A549 (cell line): ENCODE results near the gene KLHL34. TPM values are rescaled to one million over a fixed set of nuclear protein-coding genes. Genes with fewer than 3 reads are reported as not detected.

ENCODE experiments used
- ATAC-seq, 2 experiments: fragments of 200-7000 bp in 1 of 2; fragments of >200 bp in 1 of 2; cut with Nextera tagmentation in 1 of 2; cut with Tn5 transposase in 1 of 2; 3 replicates each; pipeline versions ENCODE4 v1.8.0 to v1.9.1; 2018 to 2020; ENCODE audit warnings: mild to moderate bottlenecking in 1 of 2, moderate library complexity in 1 of 2
- CTCF ChIA-PET: fragments of 300-600 bp; sonication (Branson Sonifier 250); formaldehyde crosslinking; extraction: SDS; loops from one replicate; lab custom pipeline; 2021; ENCODE audit warnings: antibody characterized with exemption, inconsistent platforms; lab: Yijun Ruan, JAX
- POLR2A ChIA-PET: fragments of 350-600 bp; formaldehyde crosslinking; extraction: SDS; loops from one replicate; lab custom pipeline; 2021; ENCODE audit warnings: antibody characterized with exemption, inconsistent platforms; lab: Yijun Ruan, JAX
- DNase-seq, 2 experiments: peaks; one replicate each; pipeline versions ENCODE4 v3.0.0 to v3.0.0-alpha.2; 2011 to 2016; ENCODE audit warnings: low read depth in 1 of 2, low spot score in 1 of 2
- FAIRE-seq: peaks from 2 replicates; lab custom pipeline; 2011; peaks lifted over from hg19 to GRCh38; lab: Jason Lieb, UNC
- H3K27ac ChIP-seq, 2 experiments: fragments of >200 bp; sonication (Bioruptor Twin); formaldehyde crosslinking; 3 replicates each; pipeline ENCODE4 v1.5.1; 2016 to 2017
- H3K4me1 ChIP-seq: fragments of >200 bp; sonication (Bioruptor Twin); formaldehyde crosslinking; 3 replicates; pipeline ENCODE4 v1.6.1; 2016
- H3K4me2 ChIP-seq: fragments of >200 bp; sonication (Bioruptor Twin); formaldehyde crosslinking; 3 replicates; pipeline ENCODE4 v1.6.1; 2016
- H3K4me3 ChIP-seq: fragments of >200 bp; sonication (Bioruptor Twin); formaldehyde crosslinking; 3 replicates; pipeline ENCODE4 v1.5.1; 2016
- H3K9me3 ChIP-seq: fragments of >200 bp; sonication (Bioruptor Twin); formaldehyde crosslinking; 3 replicates; pipeline ENCODE4 v1.6.1; 2016
- CBX8 ChIP-seq: fragments of 200-600 bp; sonication (generic); IDR thresholded peaks from 2 replicates; pipeline ENCODE4 v1.6.1; 2016
- CEBPB ChIP-seq, 2 experiments: fragments of >200 bp in 1 of 2; sonication (Bioruptor Twin) in 1 of 2; formaldehyde crosslinking in 1 of 2; IDR thresholded peaks; 2 replicates each; pipeline ENCODE4 v1.6.1; 2012 to 2016
- EHMT2 ChIP-seq: fragments of 200-600 bp; sonication (generic); IDR thresholded peaks from 2 replicates; pipeline ENCODE4 v1.6.1; 2016; ENCODE audit warnings: antibody characterized with exemption, low read depth, mild to moderate bottlenecking, moderate library complexity
- EP300 ChIP-seq, 2 experiments: fragments of >200 bp; sonication (Bioruptor Twin); formaldehyde crosslinking; IDR thresholded peaks; 2 replicates in 1 of 2; 3 replicates in 1 of 2; pipeline ENCODE4 v1.6.1; 2016 to 2017
- FOSB ChIP-seq: fragments of 250-450 bp; sonication (Bioruptor Pico); IDR thresholded peaks from 2 replicates; pipeline ENCODE4 v1.5.0; 2020; ENCODE audit warnings: mild to moderate bottlenecking, moderate library complexity
- FOXS1 ChIP-seq: fragments of 250-450 bp; sonication (Bioruptor Pico); IDR thresholded peaks from 2 replicates; pipeline ENCODE4 v1.5.0; 2020; ENCODE audit warnings: mild to moderate bottlenecking, moderate library complexity
- HOXB13 ChIP-seq: fragments of 250-450 bp; sonication (Bioruptor Pico); IDR thresholded peaks from 2 replicates; pipeline ENCODE4 v1.5.0; 2020; ENCODE audit warnings: low read depth, mild to moderate bottlenecking, moderate library complexity
- JUN ChIP-seq, 2 experiments: fragments of >200 bp; sonication (Bioruptor Twin); formaldehyde crosslinking; IDR thresholded peaks; 2 replicates in 1 of 2; 3 replicates in 1 of 2; pipeline ENCODE4 v1.6.1; 2016 to 2017
- JUNB ChIP-seq: fragments of >200 bp; sonication (Bioruptor Twin); formaldehyde crosslinking; IDR thresholded peaks from 2 replicates; pipeline ENCODE4 v1.6.1; 2016
- MAZ ChIP-seq: fragments of 150-350 bp; IDR thresholded peaks from 2 replicates; pipeline ENCODE4 v1.6.1; 2014; ENCODE audit warnings: antibody characterized with exemption, low read depth, low read length, borderline replicate concordance
- MYC ChIP-seq: IDR thresholded peaks from 2 replicates; pipeline ENCODE4 v1.6.1; 2012; ENCODE audit warnings: mild to moderate bottlenecking, inconsistent platforms, low read length, improper control_type of control experiment, borderline replicate concordance
- NPAS2 ChIP-seq: fragments of 250-450 bp; sonication (Bioruptor Pico); IDR thresholded peaks from 2 replicates; pipeline ENCODE4 v1.8.0; 2022; ENCODE audit warnings: mild to moderate bottlenecking, moderate library complexity, borderline replicate concordance
- NR3C1 ChIP-seq: fragments of >200 bp; sonication (Bioruptor Twin); formaldehyde crosslinking; IDR thresholded peaks from 3 replicates; pipeline ENCODE4 v1.6.1; 2017
- PHF8 ChIP-seq: fragments of 200-600 bp; sonication (generic); IDR thresholded peaks from 2 replicates; pipeline ENCODE4 v1.6.1; 2016; ENCODE audit warnings: low read depth, mild to moderate bottlenecking, antibody characterized with exemption, moderate library complexity, borderline replicate concordance
- POLR2AphosphoS2 ChIP-seq: conservative IDR thresholded peaks from 2 replicates; pipeline ENCODE4 v1.6.1; 2012; ENCODE audit warnings: low read length, improper control_type of control experiment, inconsistent platforms
- RAD21 ChIP-seq, 2 experiments: fragments of >200 bp in 1 of 2; sonication (Bioruptor Twin) in 1 of 2; formaldehyde crosslinking in 1 of 2; IDR thresholded peaks in 1 of 2; conservative IDR thresholded peaks in 1 of 2; 2 replicates in 1 of 2; 3 replicates in 1 of 2; pipeline ENCODE4 v1.6.1; 2012 to 2018; ENCODE audit warnings: inconsistent platforms in 1 of 2
- RCOR1 ChIP-seq: fragments of 150-350 bp; IDR thresholded peaks from 2 replicates; pipeline ENCODE4 v1.6.1; 2014; ENCODE audit warnings: antibody characterized with exemption, low read length, low read depth
- RNF2 ChIP-seq: fragments of 200-600 bp; sonication (generic); IDR thresholded peaks from 2 replicates; pipeline ENCODE4 v1.6.1; 2016; ENCODE audit warnings: low read depth, mild to moderate bottlenecking, antibody characterized with exemption, moderate library complexity, borderline replicate concordance
- SREBF2 ChIP-seq: fragments of 450-650 bp; IDR thresholded peaks from 2 replicates; pipeline ENCODE4 v1.6.1; 2014; ENCODE audit warnings: mild to moderate bottlenecking, moderate library complexity
- TFCP2L1 ChIP-seq: fragments of 250-450 bp; sonication (Bioruptor Pico); IDR thresholded peaks from 2 replicates; pipeline ENCODE4 v1.5.0; 2021; ENCODE audit warnings: mild to moderate bottlenecking
- ZC3H11A ChIP-seq: fragments of 450-650 bp; IDR thresholded peaks from 2 replicates; pipeline ENCODE4 v1.6.1; 2014; ENCODE audit warnings: antibody characterized with exemption, mild to moderate bottlenecking
- ZFP36 ChIP-seq: fragments of 450-650 bp; IDR thresholded peaks from 2 replicates; pipeline ENCODE4 v1.6.1; 2014; ENCODE audit warnings: borderline replicate concordance; ENCODE audit not compliant: partially characterized antibody
- WGBS: methylation state at CpG from one replicate; pipeline ENCODE4 v1.1.6; 2017; ENCODE audit errors: missing lambda C conversion rate; 5-methylcytosine and 5-hydroxymethylcytosine counted together
- polyA minus RNA-seq: library from RNA; depleted of rRNA, polyadenylated mRNA; stranded (reverse); fragments of >200 nt; gene quantifications from 2 replicates; pipeline ENCODE4 v1.2.3, GENCODE V29; 2011; rRNA and poly(A)+ RNA removed
- polyA plus RNA-seq, 4 experiments: library from polyadenylated mRNA; depleted of rRNA in 3 of 4; stranded (reverse); fragments of >200 nt; fragmentation: RNase III in 1 of 4; extraction: RNeasy Plus Mini Kit Qiagen cat#74134 plus additional on column Dnase treatment in 1 of 4; gene quantifications; 2 replicates in 3 of 4; 3 replicates in 1 of 4; pipeline ENCODE4 v1.2.3, GENCODE V29; 2011 to 2017
- TF ChIP-seq, protein P1 (sequence below): fragments of 150-350 bp; IDR thresholded peaks from 2 replicates; pipeline ENCODE4 v1.6.1; 2014; ENCODE audit warnings: low read depth, mild to moderate bottlenecking, low read length
- TF ChIP-seq, protein P2 (sequence below): fragments of 450-650 bp; IDR thresholded peaks from 2 replicates; pipeline ENCODE4 v1.6.1; 2014; ENCODE audit warnings: antibody characterized with exemption
- TF ChIP-seq, protein P3 (sequence below): IDR thresholded peaks from 2 replicates; pipeline ENCODE4 v1.6.1; 2012

Gene KLHL34, protein sequence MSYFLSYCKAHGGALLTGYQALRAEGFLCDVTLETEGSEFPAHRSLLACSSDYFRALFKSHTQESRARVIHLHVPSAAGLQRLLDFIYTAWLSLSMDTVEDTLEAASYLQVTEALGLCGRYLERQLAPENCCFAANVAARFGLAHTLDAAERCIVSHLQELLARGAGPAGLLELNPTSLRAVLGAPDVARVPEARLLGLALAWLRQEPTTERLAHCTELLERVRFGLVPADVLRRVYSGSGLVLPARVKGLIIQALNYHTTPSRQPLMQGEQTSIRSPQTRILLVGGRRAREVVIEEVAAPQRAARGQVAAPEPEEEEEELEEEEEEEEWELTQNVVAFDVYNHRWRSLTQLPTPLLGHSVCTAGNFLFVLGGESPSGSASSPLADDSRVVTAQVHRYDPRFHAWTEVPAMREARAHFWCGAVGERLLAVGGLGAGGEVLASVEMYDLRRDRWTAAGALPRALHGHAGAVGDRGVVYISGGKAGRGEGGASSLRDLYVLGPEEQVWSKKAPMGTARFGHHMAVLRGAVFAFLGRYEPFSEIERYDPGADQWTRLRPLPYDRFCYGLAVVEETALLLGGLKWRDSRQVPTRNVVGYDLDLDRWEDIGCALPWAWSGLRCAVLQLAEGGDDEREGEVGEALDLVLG
- polyA plus RNA-seq (2011; rRNA removed) = not detected in 2 replicates
- polyA plus RNA-seq (2012; cell fraction: cytosol; rRNA removed) = not detected in 2 replicates
- not detected in 2 replicates for polyA plus RNA-seq (2012; cell fraction: nucleus; rRNA removed)
- polyA plus RNA-seq (2017; fragmentation: RNase III; extraction: RNeasy Plus Mini Kit Qiagen cat#74134 plus additional on column Dnase treatment) = not detected in 3 replicates
- polyA minus RNA-seq = not detected in 2 replicates

DNA sequence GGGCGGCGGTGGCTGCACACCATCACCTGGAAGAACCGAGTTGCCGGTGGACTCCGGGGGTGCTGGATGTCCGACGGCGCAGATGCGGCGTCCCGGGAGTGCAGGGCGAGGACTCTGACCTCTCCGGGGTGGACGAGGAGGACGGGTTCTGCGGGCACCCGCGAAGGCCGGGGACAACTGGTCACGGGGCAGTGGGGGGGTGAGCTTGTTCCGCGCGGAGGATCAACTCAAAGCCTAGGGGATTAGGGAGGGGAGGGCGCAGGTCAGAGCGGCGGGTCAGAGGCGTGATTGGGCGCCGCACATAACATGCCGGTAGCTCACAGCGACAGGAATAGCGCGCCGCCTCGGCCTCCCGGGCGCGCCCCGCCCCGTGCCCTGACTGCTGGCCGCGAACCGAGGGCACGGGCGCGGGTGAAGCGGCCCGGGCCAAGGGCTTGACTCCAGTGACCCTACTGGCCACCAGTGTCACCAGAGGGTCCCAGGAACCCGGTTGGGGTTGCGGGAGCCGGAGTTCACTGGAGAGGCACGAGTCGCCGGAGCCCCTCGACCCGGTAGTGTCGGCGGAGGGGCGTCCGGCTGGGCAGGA is at the start of gene KLHL34:
KLHL34 (minus strand) TSS at position 179 of the 586 bp plus-strand sequence. CDS start 542 bp downstream, outside the sequence.
- ATAC-seq (no peak), DNase-seq (no peak)
- no peaks in the 10 kb centered on the region for H3K4me1 ChIP-seq
- TF ChIP-seq NR3C1 (no peak), MAZ (no peak), PHF8 (no peak), TFCP2L1 (CRISPR knock-in tag) (no peak), POLR2AphosphoS2 (no peak), SREBF2 (no peak), CEBPB (IDR thresholded peaks at IDR 0.05) (no peak), MYC (no peak), CBX8 (no peak)
- TF ChIP-seq, protein P1, sequence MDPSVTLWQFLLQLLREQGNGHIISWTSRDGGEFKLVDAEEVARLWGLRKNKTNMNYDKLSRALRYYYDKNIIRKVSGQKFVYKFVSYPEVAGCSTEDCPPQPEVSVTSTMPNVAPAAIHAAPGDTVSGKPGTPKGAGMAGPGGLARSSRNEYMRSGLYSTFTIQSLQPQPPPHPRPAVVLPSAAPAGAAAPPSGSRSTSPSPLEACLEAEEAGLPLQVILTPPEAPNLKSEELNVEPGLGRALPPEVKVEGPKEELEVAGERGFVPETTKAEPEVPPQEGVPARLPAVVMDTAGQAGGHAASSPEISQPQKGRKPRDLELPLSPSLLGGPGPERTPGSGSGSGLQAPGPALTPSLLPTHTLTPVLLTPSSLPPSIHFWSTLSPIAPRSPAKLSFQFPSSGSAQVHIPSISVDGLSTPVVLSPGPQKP = no peak
- TF ChIP-seq, all 56 proteins: peak for 0
- H3K4me3 ChIP-seq = no peak within 1 kb of the TSS
- 87% methylated on average over 16 of the region's 60 CpGs for WGBS
- H3K4me2 ChIP-seq = no peak within 1 kb of the TSS
- no peak within 1 kb of the TSS for H3K27ac ChIP-seq
- POLR2A ChIA-PET = no interaction called here
- no peak for FAIRE-seq
- H3K9me3 ChIP-seq = no peaks in the 10 kb centered on the region
- CTCF ChIA-PET = no interaction called here

DNA sequence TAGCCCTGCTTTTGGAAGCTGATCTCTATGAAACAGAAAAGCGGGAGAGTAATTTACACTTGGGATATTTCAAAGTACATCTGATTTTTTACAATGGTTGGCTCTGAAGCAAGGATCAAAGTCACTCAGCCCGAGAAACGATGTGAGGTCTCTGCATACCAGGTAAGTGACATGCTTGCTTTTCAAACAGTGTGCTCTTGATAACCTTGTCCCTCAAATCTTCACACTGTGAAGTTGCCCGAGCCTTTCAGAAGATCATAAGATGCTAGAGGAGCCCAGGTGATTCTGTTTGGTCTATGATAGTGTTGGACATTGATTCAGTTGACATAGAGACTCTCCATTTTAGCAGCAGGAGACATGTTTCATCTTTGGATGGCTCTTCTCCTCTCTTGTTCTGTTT is 47.1 kb upstream of the KLHL34 start:
- no peak for ATAC-seq
- Histone ChIP-seq H3K27ac (no peak overlapping the region), H3K9me3 (no peaks in the 10 kb centered on the region), H3K4me3 (no peak overlapping the region), H3K4me2 (no peak overlapping the region), H3K4me1 (no peaks in the 10 kb centered on the region)
- WGBS = 32% methylated on average over 4 of the region's 4 CpGs
- ChIA-PET POLR2A (no interaction called here), CTCF (interaction anchor here (0.9 kb wide), 1 partner anchor 21 kb away, joined by 3 read pairs; no protein-coding TSS in a partner anchor)
- FAIRE-seq = peak; percentile 81
- DNase-seq = no peak
- TF ChIP-seq ZC3H11A (no peak), JUN (IDR thresholded peaks at IDR 0.05) (no peak), FOXS1 (CRISPR knock-in tag) (no peak), NPAS2 (CRISPR knock-in tag) (no peak), JUNB (no peak), ZFP36 (no peak), FOSB (CRISPR knock-in tag) (no peak), RCOR1 (no peak), RAD21 (conservative IDR thresholded peaks at IDR 0.05 in 1 of 2, IDR thresholded peaks at IDR 0.05 in 1 of 2) (no peak), TFCP2L1 (CRISPR knock-in tag) (no peak), RNF2 (no peak), EP300 (IDR thresholded peaks at IDR 0.05) (no peak), HOXB13 (CRISPR knock-in tag) (no peak), EHMT2 (no peak), CBX8 (no peak)
- TF ChIP-seq, protein P2, sequence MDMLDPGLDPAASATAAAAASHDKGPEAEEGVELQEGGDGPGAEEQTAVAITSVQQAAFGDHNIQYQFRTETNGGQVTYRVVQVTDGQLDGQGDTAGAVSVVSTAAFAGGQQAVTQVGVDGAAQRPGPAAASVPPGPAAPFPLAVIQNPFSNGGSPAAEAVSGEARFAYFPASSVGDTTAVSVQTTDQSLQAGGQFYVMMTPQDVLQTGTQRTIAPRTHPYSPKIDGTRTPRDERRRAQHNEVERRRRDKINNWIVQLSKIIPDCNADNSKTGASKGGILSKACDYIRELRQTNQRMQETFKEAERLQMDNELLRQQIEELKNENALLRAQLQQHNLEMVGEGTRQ = no peak
- TF ChIP-seq, protein P3, sequence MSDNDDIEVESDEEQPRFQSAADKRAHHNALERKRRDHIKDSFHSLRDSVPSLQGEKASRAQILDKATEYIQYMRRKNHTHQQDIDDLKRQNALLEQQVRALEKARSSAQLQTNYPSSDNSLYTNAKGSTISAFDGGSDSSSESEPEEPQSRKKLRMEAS = no peak
